H1 (cell line): Measurements from ENCODE around the gene EIF4E1B. TPM values are rescaled to one million over a fixed set of nuclear protein-coding genes. Genes with fewer than 3 reads are reported as not detected.
A peak's percentile ranks its signal among the peaks of the same experiment; 100 is the strongest.

Source experiments
- CTCF ChIA-PET: fragments of 300-600 bp; sonication (Branson Sonifier 250); formaldehyde crosslinking; loops from one replicate; lab custom pipeline; 2021; ENCODE audit not compliant: partially characterized antibody; lab: Charles Lee
- POLR2A ChIA-PET: fragments of 300-600 bp; sonication (Branson Sonifier 250); formaldehyde crosslinking; loops from one replicate; lab custom pipeline; 2021; ENCODE audit warnings: inconsistent platforms; ENCODE audit not compliant: partially characterized antibody; lab: Charles Lee
- DNase-seq, 2 experiments: peaks; one replicate each; pipeline versions ENCODE4 v3.0.0 to v3.0.0-alpha.2; 2010 to 2022; ENCODE audit warnings: low spot score in 2 of 2, low read depth in 1 of 2, mixed read lengths in 1 of 2
- FAIRE-seq: peaks from 2 replicates; lab custom pipeline; 2011; peaks lifted over from hg19 to GRCh38; lab: Jason Lieb, UNC
- H2AFZ ChIP-seq: 2 replicates; pipeline ENCODE4 v1.8.1; 2012; ENCODE audit warnings: low read length, inconsistent platforms
- H2AK5ac ChIP-seq: 2 replicates; pipeline ENCODE4 v1.6.1; 2013; ENCODE audit warnings: low read depth, low read length
- H2BK120ac ChIP-seq: replicated peaks from 2 replicates; pipeline ENCODE3; 2013; ENCODE audit warnings: low read depth, low read length, inconsistent platforms
- H2BK12ac ChIP-seq: 2 replicates; pipeline ENCODE4 v1.6.1; 2013; ENCODE audit warnings: low read depth, low read length
- H2BK15ac ChIP-seq: 2 replicates; pipeline ENCODE4 v1.6.1; 2013; ENCODE audit warnings: low read length
- H2BK20ac ChIP-seq: 2 replicates; pipeline ENCODE4 v1.6.1; 2013; ENCODE audit warnings: low read length
- H2BK5ac ChIP-seq: 2 replicates; pipeline ENCODE4 v1.6.1; 2013; ENCODE audit warnings: low read depth, low read length
- H3K14ac ChIP-seq: 2 replicates; pipeline ENCODE4 v1.6.1; 2013; ENCODE audit warnings: inconsistent platforms; ENCODE audit not compliant: insufficient read length
- H3K18ac ChIP-seq: 2 replicates; pipeline ENCODE4 v1.6.1; 2013; ENCODE audit warnings: low read length; ENCODE audit errors: extremely low read depth
- H3K23ac ChIP-seq: 2 replicates; pipeline ENCODE4 v1.6.1; 2013; ENCODE audit warnings: inconsistent platforms; ENCODE audit not compliant: insufficient read length
- H3K23me2 ChIP-seq: 2 replicates; pipeline ENCODE4 v1.6.1; 2013; ENCODE audit warnings: low read depth, low read length
- H3K27ac ChIP-seq: 2 replicates; pipeline ENCODE4 v1.6.1; 2011; ENCODE audit warnings: low read depth, low read length, inconsistent platforms
- H3K27me3 ChIP-seq, 4 experiments: replicated peaks in 1 of 4; 1 replicate in 1 of 4; 2 replicates in 3 of 4; pipeline versions ENCODE4 v1.6.1 to v1.8.1; 2011 to 2013; ENCODE audit warnings: low read length in 3 of 4, mild to moderate bottlenecking in 3 of 4, inconsistent platforms in 2 of 4, mixed read lengths in 2 of 4, moderate library complexity in 1 of 4; ENCODE audit not compliant: control insufficient read depth in 3 of 4, insufficient read depth in 3 of 4; ENCODE audit errors: extremely low read depth in 1 of 4
- H3K36me3 ChIP-seq, 4 experiments: 2 replicates each; pipeline versions ENCODE4 v1.6.1 to v1.8.1; 2011 to 2013; ENCODE audit warnings: mild to moderate bottlenecking in 4 of 4, low read length in 3 of 4, moderate library complexity in 2 of 4, control low read depth in 1 of 4, inconsistent platforms in 1 of 4; ENCODE audit not compliant: insufficient read depth in 4 of 4, control insufficient read depth in 2 of 4
- H3K4ac ChIP-seq: replicated peaks from 2 replicates; pipeline ENCODE3; 2013; ENCODE audit warnings: low read length, low read depth, mixed read lengths, inconsistent platforms; ENCODE audit not compliant: insufficient read length
- H3K4me1 ChIP-seq, 4 experiments: replicated peaks in 1 of 4; 1 replicate in 1 of 4; 2 replicates in 3 of 4; pipeline versions ENCODE4 v1.6.1 to v1.8.1; 2011 to 2013; ENCODE audit warnings: low read length in 3 of 4, inconsistent platforms in 2 of 4, mixed read lengths in 1 of 4; ENCODE audit not compliant: insufficient read depth in 4 of 4, control insufficient read depth in 3 of 4
- H3K4me2 ChIP-seq, 2 experiments: 2 replicates each; pipeline versions ENCODE4 v1.6.1 to v1.8.1; 2011 to 2013; ENCODE audit warnings: low read depth in 2 of 2, low read length in 2 of 2, control low read depth in 1 of 2, inconsistent platforms in 1 of 2, mild to moderate bottlenecking in 1 of 2; ENCODE audit not compliant: insufficient read depth in 1 of 2
- H3K4me3 ChIP-seq, 4 experiments: fragments of 200-600, 300-600 bp in 1 of 4; sonication (generic), shearing (Covaris generic), sonication (Bioruptor Twin) in 1 of 4; 2 replicates each; pipeline versions ENCODE4 v1.5.1 to v1.8.1; 2011 to 2016; ENCODE audit warnings: low read length in 4 of 4, low read depth in 3 of 4, control low read depth in 2 of 4, inconsistent platforms in 2 of 4, mild to moderate bottlenecking in 2 of 4, mixed read lengths in 1 of 4, moderate library complexity in 1 of 4; ENCODE audit not compliant: insufficient read depth in 2 of 4; ENCODE audit errors: extremely low read depth in 1 of 4
- H3K56ac ChIP-seq: replicated peaks from 2 replicates; pipeline ENCODE3; 2013; ENCODE audit warnings: low read depth, mild to moderate bottlenecking, mixed read lengths, low read length, inconsistent platforms; ENCODE audit not compliant: insufficient read length
- H3K79me1 ChIP-seq: 2 replicates; pipeline ENCODE4 v1.6.1; 2013; ENCODE audit warnings: low read depth, low read length, control low read depth
- H3K79me2 ChIP-seq, 2 experiments: 2 replicates each; pipeline versions ENCODE4 v1.6.1 to v1.8.1; 2012 to 2013; ENCODE audit warnings: low read length in 2 of 2, mild to moderate bottlenecking in 2 of 2, inconsistent platforms in 1 of 2; ENCODE audit not compliant: insufficient read depth in 2 of 2, control insufficient read depth in 1 of 2
- H3K9ac ChIP-seq, 4 experiments: replicated peaks in 1 of 4; 1 replicate in 1 of 4; 2 replicates in 3 of 4; pipeline versions ENCODE4 v1.6.1 to v1.8.1; 2011 to 2013; ENCODE audit warnings: low read depth in 3 of 4, low read length in 3 of 4, control low read depth in 2 of 4, mild to moderate bottlenecking in 2 of 4, moderate library complexity in 2 of 4, inconsistent platforms in 1 of 4; ENCODE audit errors: extremely low read depth in 1 of 4
- H3K9me3 ChIP-seq, 2 experiments: 2 replicates each; pipeline versions ENCODE4 v1.6.1 to v1.8.1; 2012 to 2013; ENCODE audit warnings: mild to moderate bottlenecking in 2 of 2, moderate library complexity in 2 of 2, control low read depth in 1 of 2, inconsistent platforms in 1 of 2, low read depth in 1 of 2, low read length in 1 of 2, mixed read lengths in 1 of 2; ENCODE audit not compliant: insufficient read depth in 2 of 2
- H4K20me1 ChIP-seq, 2 experiments: replicated peaks in 1 of 2; 2 replicates each; pipeline versions ENCODE3 to v1.8.1; 2011 to 2013; ENCODE audit warnings: inconsistent platforms in 2 of 2, low read length in 2 of 2, mild to moderate bottlenecking in 1 of 2; ENCODE audit not compliant: insufficient read depth in 2 of 2, control insufficient read depth in 1 of 2
- H4K5ac ChIP-seq: 2 replicates; pipeline ENCODE4 v1.6.1; 2013; ENCODE audit warnings: low read length, low read depth, mixed read lengths, inconsistent platforms; ENCODE audit not compliant: insufficient read length
- H4K8ac ChIP-seq: 2 replicates; pipeline ENCODE4 v1.8.0; 2013; ENCODE audit warnings: mild to moderate bottlenecking, moderate library complexity, low read length, inconsistent platforms; ENCODE audit not compliant: insufficient read depth; ENCODE audit errors: extremely low read depth
- H4K91ac ChIP-seq: replicated peaks from 2 replicates; pipeline ENCODE3; 2013; ENCODE audit warnings: low read length, mixed read lengths, inconsistent platforms; ENCODE audit not compliant: insufficient read length
- CEBPB ChIP-seq: IDR thresholded peaks from 2 replicates; pipeline ENCODE4 v1.6.1; 2012; ENCODE audit warnings: low read depth, low read length
- EZH2 ChIP-seq: fragments of 200-600 bp; sonication (generic); IDR thresholded peaks from 2 replicates; pipeline ENCODE4 v1.7.1; 2012; ENCODE audit warnings: low read depth, mild to moderate bottlenecking, moderate library complexity, low read length, inconsistent platforms; ENCODE audit not compliant: severe bottlenecking
- GTF2F1 ChIP-seq: IDR thresholded peaks from 2 replicates; pipeline ENCODE4 v1.6.1; 2012; ENCODE audit warnings: low read depth, low read length, improper control_type of control experiment, borderline replicate concordance
- HDAC2 ChIP-seq, 2 experiments: fragments of 300-600 bp in 1 of 2; sonication (generic) in 1 of 2; IDR thresholded peaks; 2 replicates each; pipeline ENCODE4 v1.6.1; 2011 to 2012; ENCODE audit warnings: low read depth in 2 of 2, low read length in 2 of 2, mild to moderate bottlenecking in 2 of 2, moderate library complexity in 2 of 2, borderline replicate concordance in 1 of 2, inconsistent platforms in 1 of 2
- JUND ChIP-seq: IDR thresholded peaks from 2 replicates; pipeline ENCODE4 v1.6.1; 2011; ENCODE audit warnings: mild to moderate bottlenecking, improper control_type of control experiment, low read length
- RNF2 ChIP-seq: fragments of 200-900, 300-1000 bp; sonication (generic); IDR thresholded peaks from 2 replicates; pipeline ENCODE4 v1.7.1; 2016; ENCODE audit warnings: borderline replicate concordance, low read depth, mild to moderate bottlenecking, antibody characterized with exemption, low read length; ENCODE audit not compliant: poor library complexity, severe bottlenecking; ENCODE audit errors: missing control alignments
- SIRT6 ChIP-seq: IDR thresholded peaks from one replicate; pipeline ENCODE4 v1.7.1; 2012; ENCODE audit warnings: low read length, inconsistent platforms
- SRF ChIP-seq: IDR thresholded peaks from 2 replicates; pipeline ENCODE4 v1.6.1; 2011; ENCODE audit warnings: mild to moderate bottlenecking, low read depth, low read length, moderate library complexity
- SUZ12 ChIP-seq: fragments of 200-600 bp; sonication (generic); IDR thresholded peaks from 2 replicates; pipeline ENCODE4 v1.6.1; 2012; ENCODE audit warnings: mild to moderate bottlenecking, inconsistent platforms, low read length, moderate library complexity, mixed read lengths
- TAF1 ChIP-seq: IDR thresholded peaks from 2 replicates; pipeline ENCODE4 v1.6.1; 2011; ENCODE audit warnings: mild to moderate bottlenecking, low read depth, low read length
- TEAD4 ChIP-seq: IDR thresholded peaks from 2 replicates; pipeline ENCODE4 v1.6.1; 2012; ENCODE audit warnings: low read depth, low read length, inconsistent platforms, mixed read lengths
- YY1 ChIP-seq: IDR thresholded peaks from 2 replicates; pipeline ENCODE4 v1.6.1; 2011; ENCODE audit warnings: low read depth, mild to moderate bottlenecking, low read length
- WGBS, 2 experiments: shearing (Covaris generic) in 1 of 2; methylation state at CpG; one replicate each; pipeline versions ENCODE4 v1.1.6 to v1.1.7; 2013 to 2015; ENCODE audit warnings: low lambda C conversion rate in 2 of 2, mixed read lengths in 2 of 2, inconsistent platforms in 1 of 2, low coverage in 1 of 2, missing lambda C conversion rate in 1 of 2; ENCODE audit not compliant: insufficient replicate concordance in 2 of 2, insufficient coverage in 1 of 2, insufficient read length in 1 of 2; ENCODE audit errors: extremely low coverage in 1 of 2, missing lambda C conversion rate in 1 of 2; 5-methylcytosine and 5-hydroxymethylcytosine counted together
- polyA plus RNA-seq, 7 experiments: library from polyadenylated mRNA; depleted of rRNA in 3 of 7; stranded (reverse) in 5 of 7; unstranded in 2 of 7; fragments of >200 nt in 5 of 7; fragments of 200-250 nt in 2 of 7; gene quantifications; 1 replicate in 5 of 7; 2 replicates in 1 of 7; 4 replicates in 1 of 7; pipeline versions ENCODE4 v1.2.1 to v1.2.3, GENCODE V29; 2011 to 2013; ENCODE audit warnings: missing spikeins in 2 of 7, mixed read lengths in 2 of 7
- total RNA-seq: library from RNA; stranded (reverse); fragmentation: NEBNext Ultra II Directional; extraction: Animal tissue kit (Norgen Biotek cat#: 25700); gene quantifications from 2 replicates; pipeline ENCODE4 v1.2.1, GENCODE V29; 2021

EIF4E1B gene
- total and polyA plus RNA-seq, 2 of the 8 experiments (the other 6 are each of a cell fraction or from before 2014, with no cell fraction given) = 0.97 to 1.3 TPM

DNA sequence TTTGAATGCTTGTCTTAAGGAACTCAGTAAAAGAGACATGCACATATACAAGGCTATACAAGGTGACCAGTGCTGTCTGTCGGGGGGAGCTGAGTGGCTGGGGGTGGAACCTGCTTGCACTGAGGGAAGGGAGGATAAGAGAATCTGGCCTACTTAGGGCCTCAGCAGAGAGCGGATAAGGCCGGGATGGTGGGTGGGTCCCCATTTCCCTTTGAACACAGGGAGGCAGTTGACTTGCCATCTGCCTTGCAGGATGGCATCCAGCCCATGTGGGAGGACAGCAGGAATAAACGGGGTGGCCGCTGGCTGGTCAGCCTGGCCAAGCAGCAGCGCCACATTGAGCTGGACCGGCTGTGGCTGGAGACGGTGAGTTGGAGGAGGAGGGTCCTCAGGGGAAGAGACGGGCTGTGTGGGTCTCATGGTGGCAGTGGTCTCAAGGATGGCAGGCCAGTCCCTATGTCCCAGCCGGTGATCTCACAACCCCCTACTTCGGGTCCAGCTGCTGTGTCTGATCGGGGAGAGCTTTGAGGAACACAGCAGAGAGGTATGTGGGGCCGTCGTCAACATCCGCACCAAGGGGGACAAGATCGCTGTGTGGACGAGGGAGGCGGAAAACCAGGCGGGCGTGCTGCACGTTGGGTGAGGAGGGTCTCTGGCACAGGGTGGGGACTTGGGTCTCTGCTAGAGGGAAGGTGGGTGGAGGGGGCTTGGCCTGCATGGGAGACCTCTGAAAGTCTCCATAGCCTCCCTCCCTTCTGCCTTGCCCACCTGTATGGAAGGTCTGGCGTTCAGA is 14.6 kb downstream of the EIF4E1B start:
- H3K23me2 ChIP-seq = peaks cover 7% of the 10 kb centered on the region; the same call in 1 of the 2 replicates
- H3K14ac ChIP-seq = no peak overlapping the region
- H4K20me1 ChIP-seq = peaks cover 3 to 6% of the 10 kb centered on the region in 2 experiments
- H4K8ac ChIP-seq = no peak overlapping the region; the same call in 1 of the 2 replicates
- H3K9ac ChIP-seq = no peak overlapping the region
- no peak for DNase-seq
- H2BK12ac ChIP-seq = peak overlapping the region; percentile 68; the same call in 1 of the 2 replicates
- no peak overlapping the region for H3K4ac ChIP-seq
- ChIA-PET CTCF (interaction anchor here (0.6 to 4.4 kb wide), 5 partner anchors 8 to 863 kb away, joined by 3 to 14 read pairs (median 3); no protein-coding TSS in a partner anchor), POLR2A (interaction anchor here (1.2 kb wide), 1 partner anchor 15 kb away, joined by 3 read pairs; the partner anchor contains the start of gene SNCB)
- no peak overlapping the region for H4K5ac ChIP-seq
- peaks cover 0 to 10% of the 10 kb centered on the region in 2 experiments; a peak in 1 of 4 replicates for H3K79me2 ChIP-seq
- no peak overlapping the region for H2BK5ac ChIP-seq
- H3K27me3 ChIP-seq = no peaks in the 10 kb centered on the region; a peak in 1 of 7 replicates
- no peak overlapping the region for H3K18ac ChIP-seq
- H4K91ac ChIP-seq = no peak overlapping the region
- WGBS, 2 experiments = 95% methylated on average over 22 of the region's 22 CpGs; no CpG with 5 or more reads in 1 of the 2 experiments
- H2BK20ac ChIP-seq = no peak overlapping the region
- peak overlapping the region; percentile 72; the same call in 1 of the 2 replicates for H2BK15ac ChIP-seq
- H3K79me1 ChIP-seq = peaks cover 10% of the 10 kb centered on the region
- no peak overlapping the region for H3K4me3 ChIP-seq
- H3K23ac ChIP-seq = no peak overlapping the region
- no peak overlapping the region for H3K4me2 ChIP-seq
- no peaks in the 10 kb centered on the region for H3K36me3 ChIP-seq
- peaks cover 0 to 38% (median 25%) of the 10 kb centered on the region in 4 experiments; a peak in 6 of 7 replicates for H3K4me1 ChIP-seq
- peak overlapping the region; percentile 78; the same call in 1 of the 2 replicates for H2AK5ac ChIP-seq
- no peak overlapping the region for H3K56ac ChIP-seq
- H2BK120ac ChIP-seq = no peak overlapping the region
- H3K9me3 ChIP-seq = no peaks in the 10 kb centered on the region
- FAIRE-seq = no peak
- no peak overlapping the region for H2AFZ ChIP-seq
- no peak overlapping the region for H3K27ac ChIP-seq
- TF ChIP-seq SRF = no peak
- TF ChIP-seq JUND = no peak
- TF ChIP-seq HDAC2 (IDR thresholded peaks at IDR 0.05; ENCODE audit: borderline replicate concordance in 1 of 2, low read depth in 2 of 2, low read length in 2 of 2) = no peak
- TF ChIP-seq SUZ12 = no peak
- TF ChIP-seq RNF2 = no peak
- TF ChIP-seq YY1 = no peak
- no peak for TF ChIP-seq TEAD4
- TF ChIP-seq SIRT6 = no peak
- no peak for TF ChIP-seq EZH2
- TF ChIP-seq GTF2F1 = no peak
- TF ChIP-seq CEBPB = no peak
- no peak for TF ChIP-seq TAF1
